RWPE1 (cell line): ENCODE data around the gene CCDC152.

ENCODE experiments used
- CTCF ChIA-PET: fragments of 350-600 bp; sonication (Branson Sonifier 250); formaldehyde crosslinking; extraction: SDS; loops from one replicate; lab custom pipeline; 2021; lab: Yijun Ruan, JAX
- POLR2A ChIA-PET: fragments of 400-600 bp; formaldehyde crosslinking; extraction: SDS; loops from one replicate; lab custom pipeline; 2020; ENCODE audit warnings: antibody characterized with exemption; ENCODE audit not compliant: low non-redundant PET; lab: Yijun Ruan, JAX
- DNase-seq: peaks from one replicate; pipeline ENCODE4 v3.0.0; 2012; ENCODE audit warnings: low spot score
- H3K27ac ChIP-seq: fragments of 450-650 bp; 2 replicates; pipeline ENCODE4 v1.5.1; 2017
- CTCF ChIP-seq: fragments of 450-650 bp; conservative IDR thresholded peaks from 2 replicates; pipeline ENCODE4 v1.5.1; 2017; ENCODE audit warnings: low read depth, mild to moderate bottlenecking

The CCDC152 gene

GRCh38 chr5:42807722-42808447, 51.3 kb downstream of the CCDC152 start:
- no peak for DNase-seq
- no peak for TF ChIP-seq CTCF
- POLR2A ChIA-PET = no interaction called here
- CTCF ChIA-PET = no interaction called here
- no peak overlapping the region for H3K27ac ChIP-seq

GRCh38 chr5:42808888-42809611, 52.4 kb downstream of the CCDC152 start:
- TF ChIP-seq CTCF = no peak
- no peak for DNase-seq
- no peak overlapping the region for H3K27ac ChIP-seq
- CTCF ChIA-PET = interaction anchor here (0.7 kb wide), 1 partner anchor 1080 kb away, joined by 3 read pairs; no protein-coding TSS in a partner anchor
- POLR2A ChIA-PET = no interaction called here

GRCh38 chr5:42810834-42811590, 54.4 kb downstream of the CCDC152 start:
- no peak for TF ChIP-seq CTCF
- DNase-seq = no peak
- ChIA-PET POLR2A (no interaction called here), CTCF (no interaction called here)
- no peak overlapping the region for H3K27ac ChIP-seq

- CTCF ChIA-PET = no interaction called here
- H3K27ac ChIP-seq = no peak within 1 kb of the TSS
These were observed 55.2 kb downstream of the CCDC152 start, which contains the start of gene SELENOP for GRCh38 chr5:42811591-42812446. TSS of gene SELENOP (minus strand) at chr5:42811892. CDS start at chr5:42808353, 3,539 bp downstream.

GRCh38 chr5:42812620-42813019, 56.0 kb downstream of the CCDC152 start:
- CTCF ChIA-PET = no interaction called here
- DNase-seq = no peak
- POLR2A ChIA-PET = no interaction called here
- TF ChIP-seq CTCF = no peak
- no peak overlapping the region for H3K27ac ChIP-seq

More at GRCh38 chr5:42811591-42812446, 55.2 kb downstream of the CCDC152 start, which contains the start of gene SELENOP:
- no peak for TF ChIP-seq CTCF
- DNase-seq = no peak
- POLR2A ChIA-PET = no interaction called here
